Pancreas (tissue), 10 donors: Measurements from ENCODE around the gene TBK1. TPM values are rescaled to one million over a fixed set of nuclear protein-coding genes. Genes with fewer than 3 reads are reported as not detected.

Experiments used
- ATAC-seq, 4 donors: fragments of 200-7000 bp; cut with Tn5 transposase; one replicate each; pipeline versions ENCODE4 v1.8.0 to v1.9.1; 2020; ENCODE audit warnings: mild to moderate bottlenecking in 4 of 4, moderate library complexity in 4 of 4
- DNase-seq, 6 donors: peaks; one replicate each; pipeline ENCODE4 v3.0.0-alpha.2; 2020
- FAIRE-seq: peaks from 2 replicates; lab custom pipeline; 2012; peaks lifted over from hg19 to GRCh38; lab: Jason Lieb, UNC
- H3K27ac ChIP-seq, 4 donors: fragments of 200-600 bp; sonication (generic); 1 replicate in 3 of 4; 2 replicates in 1 of 4; pipeline versions ENCODE4 v1.5.0 to v1.8.0; 2020
- H3K27me3 ChIP-seq, 4 donors: fragments of 200-600 bp; one replicate each; pipeline ENCODE4 v1.8.0; 2021
- H3K36me3 ChIP-seq, 3 donors: fragments of 200-600 bp; sonication (generic) in 1 of 3; one replicate each; pipeline versions ENCODE4 v1.5.0 to v1.8.0; 2020 to 2021
- H3K4me1 ChIP-seq, 3 donors: fragments of 200-600 bp; one replicate each; pipeline ENCODE4 v1.8.0; 2021
- H3K4me3 ChIP-seq, 4 donors: fragments of 200-600 bp; sonication (generic) in 2 of 4; one replicate each; pipeline versions ENCODE4 v1.5.0 to v1.8.0; 2020 to 2021
- H3K9me3 ChIP-seq, 4 donors: fragments of 200-600 bp; one replicate each; pipeline ENCODE4 v1.8.0; 2021
- CTCF ChIP-seq, 4 donors: fragments of 200-600 bp; sonication (generic) in 3 of 4; IDR thresholded peaks; one replicate each; pipeline versions ENCODE4 v1.5.0 to v1.8.0; 2021; ENCODE audit warnings: antibody characterized with exemption in 4 of 4
- WGBS, 2 donors: extraction: QIAGEN DNeasy Blood & Tissue Kit; methylation state at CpG; one replicate each; pipeline ENCODE4 v1.1.7; 2013; 5-methylcytosine and 5-hydroxymethylcytosine counted together
- intact Hi-C, 3 donors: fragments of 100-400 bp; cut with DNase I; formaldehyde crosslinking; loops; one replicate each; pipeline versions ENCODE4 v1.11.1 to v1.14.2; 2022
- polyA plus RNA-seq, 2 donors: library from polyadenylated mRNA; stranded (reverse); fragments of 200-250 nt; gene quantifications; one replicate each; pipeline ENCODE4 v1.2.3, GENCODE V29; 2013
- total RNA-seq, 6 donors: library from RNA; stranded (reverse); fragmentation: NEBNext Ultra II Directional in 4 of 6; extraction: Animal tissue kit (Norgen Biotek cat#: 25700) in 4 of 6; gene quantifications; one replicate each; pipeline versions ENCODE4 v1.2.1 to v1.2.4, GENCODE V29; 2021 to 2023
- donor health status: healthy with polysubstance abuse.
- donor health status: DM: no; HTN: no; CAD: no; lungs with moderate emphysema.
- donor health status: DM: no; HTN: no; CAD: no.
- donor health status: control.
- donor health status: control.
- donor health status: Bipolar disorder and iron deficiency.
- donor health status: DM: yes; HTN: yes; CAD: no.
- donor health status: DM: no; HTN: no; CAD: no.
- donor health status: DM: no; HTN: no; CAD: no.
- donor health status: DM: yes; HTN: yes; CAD: no.

The TBK1 gene
- total and polyA plus RNA-seq, 8 donors, result 4.2 to 9.7 (median 6.2) TPM

GRCh38 chr12:64470495-64470894, 18.6 kb downstream of the TBK1 start:
- Histone ChIP-seq H3K9me3 (no peaks in the 10 kb centered on the region), H3K36me3 (peaks cover 0 to 27% (median 0%) of the 10 kb centered on the region in 3 donors), H3K27me3 (no peaks in the 10 kb centered on the region), H3K27ac (no peak overlapping the region), H3K4me3 (no peak overlapping the region), H3K4me1 (peaks cover 0 to 3% (median 0%) of the 10 kb centered on the region in 3 donors)
- ATAC-seq, result no peak
- WGBS, 2 donors, result 93% methylated on average over 2 of the region's 2 CpGs
- no peak for DNase-seq
- FAIRE-seq, result no peak
- no peak for TF ChIP-seq CTCF (IDR thresholded peaks at IDR 0.05)
- intact Hi-C loops, result no loop called here

GRCh38 chr12:64473176-64473575, 21.3 kb downstream of the TBK1 start:
- ATAC-seq, result no peak
- Histone ChIP-seq H3K27ac (no peak overlapping the region), H3K27me3 (no peaks in the 10 kb centered on the region), H3K4me1 (peaks cover 0 to 3% (median 0%) of the 10 kb centered on the region in 3 donors), H3K4me3 (no peak overlapping the region), H3K36me3 (peaks cover 0 to 28% (median 0%) of the 10 kb centered on the region in 3 donors), H3K9me3 (no peaks in the 10 kb centered on the region)
- intact Hi-C loops, result no loop called here
- FAIRE-seq, result no peak
- DNase-seq, result no peak
- WGBS, 2 donors, result 92 to 97% methylated on average over 2 of the region's 2 CpGs
- TF ChIP-seq CTCF (IDR thresholded peaks at IDR 0.05), result no peak

- intact Hi-C loops, result no loop called here
- H3K4me1 ChIP-seq, result no peaks in the 10 kb centered on the region
- WGBS, 2 donors, result 98% methylated on average over 4 of the region's 4 CpGs
- no peaks in the 10 kb centered on the region for H3K9me3 ChIP-seq
- TF ChIP-seq CTCF (IDR thresholded peaks at IDR 0.05), result no peak
- H3K27ac ChIP-seq, result no peak overlapping the region
- H3K36me3 ChIP-seq, result peaks cover 0 to 28% (median 0%) of the 10 kb centered on the region in 3 donors
- FAIRE-seq (no peak), ATAC-seq (no peak), DNase-seq (no peak)
- no peak overlapping the region for H3K4me3 ChIP-seq
- H3K27me3 ChIP-seq, result no peaks in the 10 kb centered on the region
Measured at GRCh38 chr12:64475518-64475917, 23.6 kb downstream of the TBK1 start.

- ATAC-seq, result no peak
- H3K9me3 ChIP-seq, result no peaks in the 10 kb centered on the region
- WGBS, 2 donors, result 99 to 100% methylated on average over 2 of the region's 2 CpGs
- intact Hi-C loops, result no loop called here
- no peaks in the 10 kb centered on the region for H3K27me3 ChIP-seq
- no peak for DNase-seq
- H3K4me3 ChIP-seq, result no peak overlapping the region
- no peak for FAIRE-seq
- TF ChIP-seq CTCF (IDR thresholded peaks at IDR 0.05), result no peak
- H3K27ac ChIP-seq, result no peak overlapping the region
- no peaks in the 10 kb centered on the region for H3K4me1 ChIP-seq
- H3K36me3 ChIP-seq, result peaks cover 0 to 31% (median 0%) of the 10 kb centered on the region in 3 donors
Measured at GRCh38 chr12:64476844-64477243, 24.9 kb downstream of the TBK1 start.

GRCh38 chr12:64478661-64479060, 26.7 kb downstream of the TBK1 start:
- H3K9me3 ChIP-seq, result no peaks in the 10 kb centered on the region
- no peak for TF ChIP-seq CTCF (IDR thresholded peaks at IDR 0.05)
- peaks cover 0 to 31% (median 0%) of the 10 kb centered on the region in 3 donors for H3K36me3 ChIP-seq
- FAIRE-seq (no peak), ATAC-seq (no peak), DNase-seq (no peak)
- H3K4me3 ChIP-seq, result no peak overlapping the region
- H3K4me1 ChIP-seq, result no peaks in the 10 kb centered on the region
- no peaks in the 10 kb centered on the region for H3K27me3 ChIP-seq
- intact Hi-C loops, result no loop called here
- H3K27ac ChIP-seq, result no peak overlapping the region
